ENCODE results near the gene SEBOX.

Gene SEBOX

DNA sequence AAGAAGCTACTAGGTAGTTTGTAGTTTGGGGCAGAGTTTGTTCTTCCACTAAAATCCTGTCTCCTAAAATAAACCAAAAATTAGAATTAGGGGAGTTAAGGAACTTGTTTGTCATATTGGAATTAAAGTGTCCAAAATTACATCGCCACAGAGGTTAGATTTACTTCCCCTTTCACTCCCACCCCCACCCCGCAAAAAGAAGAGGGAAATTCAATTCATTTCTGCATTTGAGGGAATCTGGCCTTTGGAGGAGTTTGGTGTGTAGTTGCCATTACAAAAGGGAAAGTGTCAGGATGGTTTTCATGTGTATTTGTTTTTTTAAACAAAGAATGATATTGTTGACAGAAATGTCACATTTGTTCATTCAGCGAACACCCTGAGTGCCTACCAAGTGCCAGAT lies 40.2 kb downstream of the SEBOX start:
- H3K36me3 ChIP-seq (ENCODE audit: insufficient read depth, low read length) = peaks cover 42% of the 10 kb centered on the region; the same call in 1 of the 2 replicates

GRCh38 chr17:28324267-28324745 lies 40.7 kb downstream of the SEBOX start:
- peaks cover 61% of the 10 kb centered on the region for H4K20me1 ChIP-seq (ENCODE audit: insufficient read depth, low read length, poor library complexity, severe bottlenecking)
- peak overlapping the region; percentile 37 for H3K9ac ChIP-seq (ENCODE audit: low read depth, low read length, poor library complexity, severe bottlenecking)
- peak overlapping the region; percentile 47 for H3K4me3 ChIP-seq (ENCODE audit: low read length, poor library complexity, severe bottlenecking)
- H3K36me3 ChIP-seq (ENCODE audit: insufficient read depth, low read length) = peaks cover 40% of the 10 kb centered on the region; the same call in 1 of the 2 replicates
- H3K79me2 ChIP-seq (ENCODE audit: insufficient read depth, low read length) = peaks cover 74% of the 10 kb centered on the region
- no peaks in the 10 kb centered on the region for H3K9me3 ChIP-seq (ENCODE audit: insufficient read depth, low read depth, low read length)
- no peaks in the 10 kb centered on the region for H3K9me2 ChIP-seq (replicated peaks; ENCODE audit: low read depth, low read length)
- H3K27me3 ChIP-seq (ENCODE audit: insufficient read depth, low read length, poor library complexity, severe bottlenecking) = no peaks in the 10 kb centered on the region
- peaks cover 49% of the 10 kb centered on the region for H3K4me1 ChIP-seq (ENCODE audit: insufficient read depth, low read length, poor library complexity, severe bottlenecking)
- peaks cover 3% of the 10 kb centered on the region for H3F3A ChIP-seq (ENCODE audit: low read depth)
- peak overlapping the region; percentile 97 for H3K4me2 ChIP-seq (ENCODE audit: low read depth, low read length, poor library complexity, severe bottlenecking)
- no peak overlapping the region for H2AFZ ChIP-seq (ENCODE audit: low read length)
- no peak for TF ChIP-seq CTCF (conservative IDR thresholded peaks at IDR 0.05; ENCODE audit: low read length)

More for the DNA sequence above, 40.2 kb downstream of the SEBOX start:
- H3K9ac ChIP-seq (ENCODE audit: low read depth, low read length, poor library complexity, severe bottlenecking) = peak overlapping the region; percentile 37
- H3K27me3 ChIP-seq (ENCODE audit: insufficient read depth, low read length, poor library complexity, severe bottlenecking) = no peaks in the 10 kb centered on the region
- H3K79me2 ChIP-seq (ENCODE audit: insufficient read depth, low read length) = peaks cover 69% of the 10 kb centered on the region
- no peak for TF ChIP-seq EZH2phosphoT487 (IDR thresholded peaks at IDR 0.05; ENCODE audit: borderline replicate concordance)
- no peak for TF ChIP-seq CTCF (conservative IDR thresholded peaks at IDR 0.05; ENCODE audit: low read length)
- peak overlapping the region; percentile 47 for H3K4me3 ChIP-seq (ENCODE audit: low read length, poor library complexity, severe bottlenecking)
- H3K4me1 ChIP-seq (ENCODE audit: insufficient read depth, low read length, poor library complexity, severe bottlenecking) = peaks cover 46% of the 10 kb centered on the region
- H3K9me2 ChIP-seq (replicated peaks; ENCODE audit: low read depth, low read length) = no peaks in the 10 kb centered on the region
- H4K20me1 ChIP-seq (ENCODE audit: insufficient read depth, low read length, poor library complexity, severe bottlenecking) = peaks cover 57% of the 10 kb centered on the region
- H3F3A ChIP-seq (ENCODE audit: low read depth) = peaks cover 3% of the 10 kb centered on the region
- peak overlapping the region; percentile 97 for H3K4me2 ChIP-seq (ENCODE audit: low read depth, low read length, poor library complexity, severe bottlenecking)
- H2AFZ ChIP-seq (ENCODE audit: low read length) = no peak overlapping the region
- no peaks in the 10 kb centered on the region for H3K9me3 ChIP-seq (ENCODE audit: insufficient read depth, low read depth, low read length)

GRCh38 chr17:28320215-28321061 lies 44.6 kb downstream of the SEBOX start:
- Histone ChIP-seq H3F3A (ENCODE audit: low read depth) (peaks cover 3% of the 10 kb centered on the region), H3K36me3 (ENCODE audit: insufficient read depth, low read length) (peaks cover 1% of the 10 kb centered on the region; the same call in 1 of the 2 replicates), H3K9me3 (ENCODE audit: insufficient read depth, low read depth, low read length) (no peaks in the 10 kb centered on the region), H3K4me1 (ENCODE audit: insufficient read depth, low read length, poor library complexity, severe bottlenecking) (peaks cover 63% of the 10 kb centered on the region), H3K4me3 (ENCODE audit: low read length, poor library complexity, severe bottlenecking) (peak overlapping the region; percentile 98), H2AFZ (ENCODE audit: low read length) (no peak overlapping the region), H3K4me2 (ENCODE audit: low read depth, low read length, poor library complexity, severe bottlenecking) (peak overlapping the region; percentile 97), H3K79me2 (ENCODE audit: insufficient read depth, low read length) (peaks cover 78% of the 10 kb centered on the region), H3K9me2 (replicated peaks; ENCODE audit: low read depth, low read length) (no peaks in the 10 kb centered on the region), H3K27me3 (ENCODE audit: insufficient read depth, low read length, poor library complexity, severe bottlenecking) (no peaks in the 10 kb centered on the region), H4K20me1 (ENCODE audit: insufficient read depth, low read length, poor library complexity, severe bottlenecking) (peaks cover 60% of the 10 kb centered on the region), H3K9ac (ENCODE audit: low read depth, low read length, poor library complexity, severe bottlenecking) (peak overlapping the region; percentile 98)
- no peak for TF ChIP-seq EZH2phosphoT487 (IDR thresholded peaks at IDR 0.05; ENCODE audit: borderline replicate concordance)
- TF ChIP-seq CTCF (conservative IDR thresholded peaks at IDR 0.05; ENCODE audit: low read length) = no peak
